ENCODE data around the gene SEC23A. TPM values are rescaled to one million over a fixed set of nuclear protein-coding genes. Genes with fewer than 3 reads are reported as not detected.

SEC23A gene
- total and polyA plus RNA-seq, 2 donors (not counting 1 experiment from before 2014, with no cell fraction given): 13.2 to 52.3 TPM

DNA sequence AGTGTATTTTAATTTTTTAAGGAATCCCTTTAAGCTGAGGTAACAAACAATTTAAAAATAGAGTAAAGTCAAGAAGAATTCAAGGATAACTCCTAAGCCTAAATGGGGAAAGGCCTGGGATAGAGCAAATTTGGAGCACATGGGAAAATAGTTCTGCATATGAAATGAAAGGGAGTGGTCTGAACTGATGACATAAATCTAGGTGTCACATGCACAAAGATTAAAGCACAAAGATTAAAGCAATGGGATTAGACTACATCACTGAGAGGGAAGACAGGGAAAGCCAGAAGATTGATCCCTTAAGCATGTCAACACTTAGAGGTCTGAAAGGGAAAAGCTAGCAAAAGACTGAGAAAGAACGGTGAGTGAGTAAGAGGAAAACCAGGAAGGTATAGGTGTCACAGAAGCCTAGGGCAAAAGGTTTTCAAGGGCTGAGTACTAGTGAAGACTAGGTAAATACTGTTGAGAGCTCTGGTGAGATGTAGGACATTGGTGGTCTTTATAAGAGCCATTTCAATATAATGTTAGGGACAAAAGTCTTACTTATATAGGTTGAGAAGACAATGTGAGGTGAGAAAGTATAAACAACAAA lies 59.6 kb downstream of the SEC23A start:
- Histone ChIP-seq H3K36me3 (replicated peaks in 1 of 2; ENCODE audit: control extremely low read depth in 1 of 2, control insufficient read depth in 1 of 2, extremely low read depth in 1 of 2, insufficient read depth in 2 of 2, low read length in 1 of 2) (peaks cover 0 to 75% of the 10 kb centered on the region in 2 experiments), H3K9ac (ENCODE audit: low read length) (no peak overlapping the region), H3K79me2 (ENCODE audit: control insufficient read depth, insufficient read depth, low read length) (no peaks in the 10 kb centered on the region), H3K4me2 (replicated peaks; ENCODE audit: low read depth, low read length, poor library complexity, severe bottlenecking) (no peak overlapping the region), H3K27me3 (replicated peaks in 1 of 4; ENCODE audit: control extremely low read depth in 1 of 4, control insufficient read depth in 3 of 4, insufficient read depth in 4 of 4, low read length in 3 of 4) (no peaks in the 10 kb centered on the region), H3K27ac (ENCODE audit: low read length in 2 of 2) (no peak overlapping the region), H2AFZ (ENCODE audit: insufficient read depth, low read depth, low read length, poor library complexity, severe bottlenecking) (no peak overlapping the region), H3K4me1 (ENCODE audit: control insufficient read depth in 2 of 2, insufficient read depth in 2 of 2, low read length in 2 of 2) (peaks cover 4 to 5% of the 10 kb centered on the region in 2 donors), H3K4me3 (ENCODE audit: control extremely low read depth in 1 of 5, extremely low read depth in 1 of 5, insufficient read depth in 1 of 5, low read depth in 2 of 5, low read length in 4 of 5) (no peak overlapping the region), H3K9me3 (ENCODE audit: control extremely low read depth in 1 of 3, control insufficient read depth in 2 of 3, insufficient read depth in 1 of 3, low read length in 2 of 3) (no peaks in the 10 kb centered on the region), H4K20me1 (ENCODE audit: control insufficient read depth, insufficient read depth, low read length, poor library complexity, severe bottlenecking) (no peaks in the 10 kb centered on the region)
- Mint-ChIP-seq H3K4me3 (no peak overlapping the region), H3K4me1 (peaks cover 13% of the 10 kb centered on the region), H3K9me3 (ENCODE audit: insufficient read depth) (no peaks in the 10 kb centered on the region), H3K27ac (no peak overlapping the region), H3K27me3 (no peaks in the 10 kb centered on the region)
- ChIA-PET CTCF (no interaction called here), POLR2A (no interaction called here)
- intact Hi-C loops (cut with micrococcal nuclease): no loop called here
- WGBS (ENCODE audit: insufficient coverage): 86% methylated on average over 1 of the region's 1 CpG
- no peak for DNase-seq
- no peak for ATAC-seq (ENCODE audit: low read depth)
- TF ChIP-seq, protein P1, sequence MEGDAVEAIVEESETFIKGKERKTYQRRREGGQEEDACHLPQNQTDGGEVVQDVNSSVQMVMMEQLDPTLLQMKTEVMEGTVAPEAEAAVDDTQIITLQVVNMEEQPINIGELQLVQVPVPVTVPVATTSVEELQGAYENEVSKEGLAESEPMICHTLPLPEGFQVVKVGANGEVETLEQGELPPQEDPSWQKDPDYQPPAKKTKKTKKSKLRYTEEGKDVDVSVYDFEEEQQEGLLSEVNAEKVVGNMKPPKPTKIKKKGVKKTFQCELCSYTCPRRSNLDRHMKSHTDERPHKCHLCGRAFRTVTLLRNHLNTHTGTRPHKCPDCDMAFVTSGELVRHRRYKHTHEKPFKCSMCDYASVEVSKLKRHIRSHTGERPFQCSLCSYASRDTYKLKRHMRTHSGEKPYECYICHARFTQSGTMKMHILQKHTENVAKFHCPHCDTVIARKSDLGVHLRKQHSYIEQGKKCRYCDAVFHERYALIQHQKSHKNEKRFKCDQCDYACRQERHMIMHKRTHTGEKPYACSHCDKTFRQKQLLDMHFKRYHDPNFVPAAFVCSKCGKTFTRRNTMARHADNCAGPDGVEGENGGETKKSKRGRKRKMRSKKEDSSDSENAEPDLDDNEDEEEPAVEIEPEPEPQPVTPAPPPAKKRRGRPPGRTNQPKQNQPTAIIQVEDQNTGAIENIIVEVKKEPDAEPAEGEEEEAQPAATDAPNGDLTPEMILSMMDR (IDR thresholded peaks at IDR 0.05): no peak
- TF ChIP-seq EZH2 (IDR thresholded peaks at IDR 0.05; ENCODE audit: borderline replicate concordance, insufficient read depth, low read depth, low read length, poor library complexity, severe bottlenecking): no peak

DNA sequence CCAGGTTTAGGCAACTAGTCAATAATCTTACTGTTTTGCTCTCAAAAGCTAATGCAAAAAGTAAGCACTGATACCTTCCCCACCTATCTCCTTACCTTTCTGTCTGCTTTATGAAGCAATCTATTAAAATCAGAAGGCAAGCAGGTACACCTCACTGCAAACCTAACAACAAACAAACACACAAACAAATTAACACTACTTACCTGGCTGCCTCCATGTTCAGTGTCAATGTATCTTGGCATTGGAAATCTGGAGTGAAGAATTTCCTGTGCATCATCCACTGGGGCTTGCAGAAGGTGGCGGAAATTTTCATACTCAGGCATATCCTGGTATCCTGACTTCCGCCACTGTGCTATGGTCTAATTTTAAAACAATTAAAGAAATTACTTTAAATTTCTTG lies 62.5 kb downstream of the SEC23A start:
- no CpG with 5 or more reads among the region's 2 CpGs for WGBS (ENCODE audit: insufficient coverage)
- Mint-ChIP-seq H3K9me3 (ENCODE audit: insufficient read depth) (no peaks in the 10 kb centered on the region), H3K27ac (no peak overlapping the region), H3K4me1 (peaks cover 13% of the 10 kb centered on the region), H3K4me3 (no peak overlapping the region), H3K27me3 (no peaks in the 10 kb centered on the region)
- no peak overlapping the region for H3K27ac ChIP-seq (ENCODE audit: low read length in 2 of 2)
- no peak for ATAC-seq (ENCODE audit: low read depth)
- no peak overlapping the region for H3K4me3 ChIP-seq (ENCODE audit: control extremely low read depth in 1 of 5, extremely low read depth in 1 of 5, insufficient read depth in 1 of 5, low read depth in 2 of 5, low read length in 4 of 5)
- peaks cover 0 to 70% of the 10 kb centered on the region in 2 experiments for H3K36me3 ChIP-seq (replicated peaks in 1 of 2; ENCODE audit: control extremely low read depth in 1 of 2, control insufficient read depth in 1 of 2, extremely low read depth in 1 of 2, insufficient read depth in 2 of 2, low read length in 1 of 2)
- no peaks in the 10 kb centered on the region for H3K79me2 ChIP-seq (ENCODE audit: control insufficient read depth, insufficient read depth, low read length)
- H4K20me1 ChIP-seq (ENCODE audit: control insufficient read depth, insufficient read depth, low read length, poor library complexity, severe bottlenecking): no peaks in the 10 kb centered on the region
- intact Hi-C loops (cut with micrococcal nuclease): no loop called here
- no peaks in the 10 kb centered on the region for H3K9me3 ChIP-seq (ENCODE audit: control extremely low read depth in 1 of 3, control insufficient read depth in 2 of 3, insufficient read depth in 1 of 3, low read length in 2 of 3)
- H2AFZ ChIP-seq (ENCODE audit: insufficient read depth, low read depth, low read length, poor library complexity, severe bottlenecking): no peak overlapping the region
- H3K4me2 ChIP-seq (replicated peaks; ENCODE audit: low read depth, low read length, poor library complexity, severe bottlenecking): no peak overlapping the region
- POLR2A ChIA-PET: no interaction called here
- peaks cover 4 to 5% of the 10 kb centered on the region in 2 donors for H3K4me1 ChIP-seq (ENCODE audit: control insufficient read depth in 2 of 2, insufficient read depth in 2 of 2, low read length in 2 of 2)
- H3K27me3 ChIP-seq (replicated peaks in 1 of 4; ENCODE audit: control extremely low read depth in 1 of 4, control insufficient read depth in 3 of 4, insufficient read depth in 4 of 4, low read length in 3 of 4): no peaks in the 10 kb centered on the region
- TF ChIP-seq EZH2 (IDR thresholded peaks at IDR 0.05; ENCODE audit: borderline replicate concordance, insufficient read depth, low read depth, low read length, poor library complexity, severe bottlenecking): no peak
- TF ChIP-seq, protein P1 (IDR thresholded peaks at IDR 0.05): no peak
- H3K9ac ChIP-seq (ENCODE audit: low read length): no peak overlapping the region
- no peak for DNase-seq
- CTCF ChIA-PET: no interaction called here

All from B cell (primary cell).